C4-2B (cell line): ENCODE data around the gene STYK1.

Experiments used
- H3K27ac ChIP-seq: fragments of 450-650 bp; 2 replicates; pipeline ENCODE4 v1.5.1; 2017
- ZFX ChIP-seq: fragments of 450-650 bp; IDR thresholded peaks from 2 replicates; pipeline ENCODE4 v1.6.1; 2017
- TF ChIP-seq, protein P1 (sequence below): fragments of 450-650 bp; conservative IDR thresholded peaks from 2 replicates; pipeline ENCODE4 v1.5.1; 2017; ENCODE audit warnings: mild to moderate bottlenecking

STYK1 gene

GRCh38 chr12:10636611-10637010 is 37.2 kb downstream of the STYK1 start:
- TF ChIP-seq ZFX: no peak
- TF ChIP-seq, protein P1, sequence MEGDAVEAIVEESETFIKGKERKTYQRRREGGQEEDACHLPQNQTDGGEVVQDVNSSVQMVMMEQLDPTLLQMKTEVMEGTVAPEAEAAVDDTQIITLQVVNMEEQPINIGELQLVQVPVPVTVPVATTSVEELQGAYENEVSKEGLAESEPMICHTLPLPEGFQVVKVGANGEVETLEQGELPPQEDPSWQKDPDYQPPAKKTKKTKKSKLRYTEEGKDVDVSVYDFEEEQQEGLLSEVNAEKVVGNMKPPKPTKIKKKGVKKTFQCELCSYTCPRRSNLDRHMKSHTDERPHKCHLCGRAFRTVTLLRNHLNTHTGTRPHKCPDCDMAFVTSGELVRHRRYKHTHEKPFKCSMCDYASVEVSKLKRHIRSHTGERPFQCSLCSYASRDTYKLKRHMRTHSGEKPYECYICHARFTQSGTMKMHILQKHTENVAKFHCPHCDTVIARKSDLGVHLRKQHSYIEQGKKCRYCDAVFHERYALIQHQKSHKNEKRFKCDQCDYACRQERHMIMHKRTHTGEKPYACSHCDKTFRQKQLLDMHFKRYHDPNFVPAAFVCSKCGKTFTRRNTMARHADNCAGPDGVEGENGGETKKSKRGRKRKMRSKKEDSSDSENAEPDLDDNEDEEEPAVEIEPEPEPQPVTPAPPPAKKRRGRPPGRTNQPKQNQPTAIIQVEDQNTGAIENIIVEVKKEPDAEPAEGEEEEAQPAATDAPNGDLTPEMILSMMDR: no peak
- H3K27ac ChIP-seq: peak overlapping the region; percentile 21; the same call in 1 of the 2 replicates

DNA sequence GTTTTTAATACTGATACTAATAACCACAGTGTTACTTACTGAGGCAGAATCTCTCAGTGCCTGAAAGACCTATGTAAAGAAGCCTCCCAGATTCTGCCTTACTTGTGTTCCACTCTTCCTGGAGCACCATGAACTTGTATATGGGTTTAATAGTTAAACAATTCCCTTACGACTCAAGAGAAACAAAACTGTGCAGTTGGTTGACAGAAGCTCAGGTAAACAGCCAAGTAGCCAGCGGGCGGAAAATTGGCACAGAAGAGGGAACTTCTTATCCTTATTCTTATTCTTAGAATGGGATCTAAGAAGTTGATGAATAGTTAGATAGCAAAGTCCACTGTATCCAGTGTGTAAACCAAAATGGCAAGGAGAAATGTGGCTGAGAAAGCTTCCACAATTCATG is 37.7 kb downstream of the STYK1 start:
- no peak for TF ChIP-seq ZFX
- TF ChIP-seq, protein P1: no peak
- peak overlapping the region; percentile 21; the same call in 1 of the 2 replicates for H3K27ac ChIP-seq

DNA sequence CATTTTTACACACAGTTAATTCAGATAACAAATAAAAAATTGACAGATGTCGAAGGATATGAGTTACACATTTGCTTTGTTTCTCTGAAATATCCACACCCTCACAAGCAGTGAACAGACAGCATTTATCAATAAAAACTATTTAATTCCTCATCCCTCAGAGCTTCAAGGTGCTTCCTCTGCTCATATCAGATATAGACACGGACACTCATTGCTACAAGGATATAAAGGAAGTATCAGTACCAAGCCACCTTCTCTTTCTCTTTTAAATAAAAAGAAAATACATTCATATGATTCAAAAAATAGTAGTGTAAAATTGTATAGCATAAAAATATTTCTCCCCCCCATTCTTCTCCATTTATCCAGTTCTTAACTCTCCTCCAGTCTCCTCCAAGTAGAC is 38.5 kb downstream of the STYK1 start:
- no peak overlapping the region for H3K27ac ChIP-seq
- no peak for TF ChIP-seq ZFX
- TF ChIP-seq, protein P1: no peak

DNA sequence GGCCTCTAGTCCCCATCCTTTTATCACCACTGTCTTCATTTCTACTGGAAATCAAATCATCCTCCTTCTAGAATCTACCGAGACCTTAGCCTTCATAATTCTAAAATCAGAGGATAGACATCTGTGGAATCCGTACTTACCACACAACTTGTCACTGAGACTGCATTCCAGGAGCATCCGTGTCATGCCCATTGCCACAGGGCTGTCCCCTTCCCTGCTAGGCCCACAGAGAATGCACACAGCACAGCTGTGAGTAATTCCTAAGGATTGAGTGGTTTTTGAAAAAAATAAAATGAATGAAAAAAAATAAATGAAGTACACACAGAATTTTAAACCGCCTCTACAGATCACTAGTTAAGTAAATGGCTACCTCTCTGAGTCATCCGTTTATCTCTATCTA is 39.4 kb downstream of the STYK1 start:
- TF ChIP-seq, protein P1: no peak
- TF ChIP-seq ZFX: no peak
- H3K27ac ChIP-seq: no peak overlapping the region

DNA sequence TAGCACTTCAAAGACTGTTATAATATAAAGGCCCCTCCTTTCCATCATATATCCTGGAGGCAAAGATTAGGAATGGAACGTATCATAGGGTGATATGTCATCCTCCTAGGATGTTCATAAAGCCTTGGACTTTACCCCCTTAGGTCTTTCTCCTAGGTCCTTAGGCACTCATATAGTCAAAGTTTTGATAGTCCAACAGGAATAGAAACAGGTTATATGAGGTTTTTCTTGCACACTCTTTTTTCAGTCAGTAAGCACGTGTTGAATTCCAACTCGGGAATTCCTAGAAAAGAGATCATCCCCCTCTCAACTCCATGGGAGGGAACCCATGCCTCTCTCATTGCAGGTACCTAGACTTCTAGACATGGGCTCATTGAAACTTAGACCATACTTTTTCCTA is 40.3 kb downstream of the STYK1 start:
- no peak overlapping the region for H3K27ac ChIP-seq
- TF ChIP-seq, protein P1: no peak
- TF ChIP-seq ZFX: no peak

DNA sequence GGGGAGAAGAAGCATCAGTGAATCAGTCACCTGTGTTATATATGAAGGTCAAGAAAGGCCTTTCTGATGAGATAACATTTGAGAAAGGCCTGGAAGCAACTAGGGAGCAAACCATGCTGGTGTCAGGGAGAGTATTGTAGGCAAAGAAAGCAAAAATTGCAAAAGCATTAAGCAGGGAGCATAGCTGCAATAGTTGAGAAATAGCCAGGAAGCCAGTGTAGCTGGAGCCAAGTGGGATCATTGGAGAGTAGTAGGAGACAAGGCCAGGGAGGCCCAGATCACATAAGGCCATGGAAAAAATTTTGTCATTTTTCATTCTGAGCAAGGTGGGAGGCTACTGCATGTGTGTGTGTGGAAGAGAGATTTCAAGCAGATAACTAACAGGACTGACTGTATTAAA is 41.6 kb downstream of the STYK1 start:
- TF ChIP-seq, protein P1: no peak
- H3K27ac ChIP-seq: no peak overlapping the region

DNA sequence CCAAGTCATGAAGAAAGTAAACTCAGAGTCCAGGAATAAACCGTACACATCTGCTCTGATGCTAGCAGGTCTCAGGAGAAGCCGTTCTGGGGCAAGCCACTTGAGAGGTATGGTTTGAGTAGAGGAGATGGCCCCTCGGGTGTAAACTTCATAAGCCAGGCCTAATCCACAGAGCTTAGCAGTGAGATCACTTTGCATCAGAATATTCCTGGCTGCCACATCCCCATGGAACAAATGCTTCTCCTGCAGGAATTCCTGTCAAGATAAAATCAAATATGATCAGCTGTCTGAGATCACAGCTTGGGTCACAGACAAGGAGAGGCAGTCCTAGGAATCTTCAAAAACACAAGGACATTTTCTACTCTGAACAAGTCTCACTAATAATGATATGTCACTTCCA is 49.2 kb downstream of the STYK1 start:
- no peak overlapping the region for H3K27ac ChIP-seq
- TF ChIP-seq, protein P1: no peak
- no peak for TF ChIP-seq ZFX
